Measurements from ENCODE around the gene FOXL1.

Gene FOXL1

GRCh38 chr16:86625821-86626220, 47.5 kb downstream of the FOXL1 start:
- Histone ChIP-seq H3K27ac (peak overlapping the region in 1 of 2 donors; percentile 46), H3K4me3 (no peak overlapping the region)
- TF ChIP-seq CTCF (IDR thresholded peaks at IDR 0.05): no peak
- DNase-seq (ENCODE audit: low spot score): no peak

- DNase-seq (ENCODE audit: low spot score): no peak
- Histone ChIP-seq H3K4me3 (no peak overlapping the region), H3K27ac (peak overlapping the region in 1 of 2 donors; percentile 46)
- TF ChIP-seq CTCF (IDR thresholded peaks at IDR 0.05): no peak
Measured at GRCh38 chr16:86626284-86626683, 47.9 kb downstream of the FOXL1 start.

GRCh38 chr16:86626966-86627365, 48.6 kb downstream of the FOXL1 start:
- DNase-seq (ENCODE audit: low spot score): no peak
- H3K4me3 ChIP-seq: no peak overlapping the region
- peak overlapping the region in 1 of 2 donors; percentile 46 for H3K27ac ChIP-seq
- TF ChIP-seq CTCF (IDR thresholded peaks at IDR 0.05): no peak

- Histone ChIP-seq H3K4me3 (no peak overlapping the region), H3K27ac (no peak overlapping the region)
- DNase-seq (ENCODE audit: low spot score): no peak
- TF ChIP-seq CTCF (IDR thresholded peaks at IDR 0.05): no peak
Measured at GRCh38 chr16:86628614-86629013, 50.3 kb downstream of the FOXL1 start.

GRCh38 chr16:86630471-86630870, 52.1 kb downstream of the FOXL1 start:
- no peak overlapping the region for H3K4me3 ChIP-seq
- no peak for DNase-seq (ENCODE audit: low spot score)
- H3K27ac ChIP-seq: no peak overlapping the region
- no peak for TF ChIP-seq CTCF (IDR thresholded peaks at IDR 0.05)

- H3K4me3 ChIP-seq: no peak overlapping the region
- no peak for DNase-seq (ENCODE audit: low spot score)
Measured at GRCh38 chr16:86631444-86631843, 53.1 kb downstream of the FOXL1 start.

More at GRCh38 chr16:86631444-86631843, 53.1 kb downstream of the FOXL1 start:
- H3K27ac ChIP-seq: no peak overlapping the region
- no peak for TF ChIP-seq CTCF (IDR thresholded peaks at IDR 0.05)

All from coronary artery (tissue), 2 donors.